Measurements from ENCODE around the gene ZNF587B.
"Not testable (repeated sequence)": the region's sequence is repeated elsewhere in the genome, so short reads cannot be mapped to it uniquely, and the experiment has no call there.

Gene ZNF587B

DNA sequence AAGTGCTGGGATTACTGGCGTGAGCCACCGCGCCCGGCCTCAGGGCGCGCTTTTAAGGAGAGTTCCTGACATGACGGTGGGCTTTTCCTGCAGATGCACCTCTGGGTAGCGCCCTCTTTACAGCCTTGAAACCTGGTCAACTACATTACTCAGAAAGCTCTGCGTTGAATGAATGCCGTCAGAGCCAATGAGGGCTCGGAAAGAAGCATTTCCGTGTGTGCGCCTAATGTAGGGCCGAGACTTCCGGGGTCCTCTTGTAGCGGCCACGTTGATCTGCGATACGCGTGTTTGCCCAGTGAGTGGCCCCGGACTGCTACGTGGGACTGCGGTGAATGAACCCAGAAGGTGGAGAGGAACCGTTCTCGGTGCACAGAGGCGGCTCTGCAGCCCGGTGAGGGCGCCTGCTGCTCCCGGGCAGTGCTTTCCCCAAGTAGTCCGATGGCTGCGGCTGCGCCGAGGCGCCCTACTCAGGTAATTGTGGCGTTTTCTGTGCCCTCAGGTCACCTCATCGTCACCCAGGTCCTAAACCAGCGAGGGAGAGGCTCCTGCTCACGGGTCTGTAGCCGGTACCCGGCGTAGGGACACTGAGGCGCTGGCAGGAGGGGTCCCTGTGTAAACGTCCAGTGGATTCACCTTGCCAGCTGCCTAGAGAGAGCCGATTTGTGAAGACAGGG lies 10.5 kb upstream of the ZNF587B start:
- peak; percentile 51 for DNase-seq (ENCODE audit: low read depth)

DNA sequence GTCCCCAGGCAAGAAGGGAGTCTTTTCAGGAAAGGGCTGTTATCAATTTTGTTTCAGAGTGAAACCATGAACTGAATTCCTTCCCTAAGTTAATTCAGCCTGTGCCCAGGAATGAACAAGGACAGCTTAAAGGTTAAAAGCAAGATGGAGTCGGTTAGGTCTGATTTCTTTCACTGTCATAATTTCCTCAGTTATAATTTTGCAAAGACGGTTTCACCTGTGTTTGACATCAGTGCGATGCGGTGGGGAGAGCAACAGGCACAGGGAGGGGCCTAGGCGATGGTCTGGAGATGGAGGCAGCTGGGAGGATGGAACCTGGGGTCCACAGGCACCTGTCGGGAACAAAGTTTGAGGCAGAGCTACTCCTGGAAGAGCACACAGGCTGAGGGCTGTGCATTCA lies 9.5 kb upstream of the ZNF587B start:
- DNase-seq (ENCODE audit: low read depth) = no peak

DNA sequence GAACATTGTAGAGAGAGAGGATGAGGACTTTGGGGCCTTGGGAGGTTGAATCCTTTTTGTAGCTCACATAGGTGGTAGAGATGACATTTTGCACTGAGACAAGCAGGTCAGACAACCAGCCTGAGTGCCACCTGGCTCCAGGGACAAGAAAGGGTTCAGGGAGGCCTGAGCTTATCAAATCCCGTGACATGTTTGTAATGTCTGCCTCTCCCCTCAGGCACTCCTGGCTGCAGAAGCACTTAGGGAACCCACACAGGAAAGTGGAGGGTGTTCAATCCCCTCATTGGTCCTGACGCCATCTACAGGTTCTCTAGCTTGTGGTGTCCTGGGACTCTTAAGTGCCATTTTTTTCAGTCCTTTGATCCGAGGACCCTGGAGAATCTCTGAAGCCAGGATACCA lies 9.0 kb upstream of the ZNF587B start:
- not testable (repeated sequence) for DNase-seq (ENCODE audit: low read depth)

DNA sequence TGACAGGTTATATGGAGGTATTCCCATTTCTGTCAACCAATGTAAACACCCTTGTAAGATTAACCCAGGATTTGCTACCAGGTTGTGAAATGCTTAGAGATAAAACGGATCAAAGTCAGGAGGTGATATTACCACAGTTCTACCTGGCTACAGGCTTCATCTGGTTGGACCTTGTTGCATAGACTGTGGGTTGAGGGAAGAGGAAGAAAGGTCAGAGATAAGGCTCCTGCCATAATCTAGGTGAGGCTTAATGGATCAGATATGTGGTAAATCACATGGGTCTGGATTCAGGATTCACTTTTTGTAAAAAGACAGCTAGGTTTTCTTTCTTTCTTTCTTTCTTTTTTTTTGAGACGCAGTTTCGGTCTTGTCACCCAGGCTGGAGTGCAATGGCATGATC lies 8.6 kb upstream of the ZNF587B start:
- DNase-seq (ENCODE audit: low read depth) = not testable (repeated sequence)

GRCh38 chr19:57823155-57823554 lies 6.9 kb upstream of the ZNF587B start:
- not testable (repeated sequence) for DNase-seq (ENCODE audit: low read depth)

GRCh38 chr19:57823608-57824007 lies 6.5 kb upstream of the ZNF587B start:
- not testable (repeated sequence) for DNase-seq (ENCODE audit: low read depth)

- DNase-seq (ENCODE audit: low read depth) = no peak
Observed at GRCh38 chr19:57825511-57825910, 4.6 kb upstream of the ZNF587B start.

- no peak for DNase-seq (ENCODE audit: low read depth)
Observed at GRCh38 chr19:57829316-57829715, 783 bp upstream of the ZNF587B start.

- not testable (repeated sequence) for DNase-seq (ENCODE audit: low read depth)
Observed at GRCh38 chr19:57836991-57837390, 6.9 kb downstream of the ZNF587B start.

- DNase-seq (ENCODE audit: low read depth) = not testable (repeated sequence)
Observed at GRCh38 chr19:57838622-57839191, 8.6 kb downstream of the ZNF587B start.

DNA sequence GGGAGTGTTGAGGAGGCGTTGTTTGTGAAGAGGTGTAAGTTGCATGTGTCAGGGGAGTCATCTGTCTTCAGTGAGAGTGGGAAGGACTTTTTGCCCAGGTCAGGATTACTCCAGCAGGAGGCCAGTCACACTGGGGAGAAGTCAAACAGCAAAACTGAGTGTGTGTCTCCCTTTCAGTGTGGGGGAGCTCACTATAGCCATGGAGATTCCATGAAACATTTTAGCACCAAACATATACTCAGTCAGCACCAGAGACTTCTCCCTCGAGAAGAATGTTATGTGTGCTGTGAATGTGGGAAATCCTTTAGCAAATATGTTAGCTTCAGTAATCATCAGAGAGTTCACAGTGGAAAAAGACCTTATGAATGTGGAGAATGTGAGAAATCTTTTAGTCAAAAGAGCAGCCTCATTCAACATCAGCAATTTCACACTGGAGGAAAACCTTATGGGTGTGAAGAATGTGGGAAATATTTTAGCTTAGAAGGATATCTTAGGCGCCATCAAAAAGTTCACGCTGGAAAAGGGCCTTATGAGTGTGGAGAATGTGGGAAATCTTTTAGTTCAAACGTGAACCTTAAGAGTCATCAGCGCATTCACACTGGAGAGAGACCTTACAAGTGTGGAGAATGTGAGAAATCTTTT lies 11.1 kb downstream of the ZNF587B start:
- DNase-seq (ENCODE audit: low read depth) = no peak

- not testable (repeated sequence) for DNase-seq (ENCODE audit: low read depth)
Observed at GRCh38 chr19:57847164-57847563, 17.1 kb downstream of the ZNF587B start.

DNA sequence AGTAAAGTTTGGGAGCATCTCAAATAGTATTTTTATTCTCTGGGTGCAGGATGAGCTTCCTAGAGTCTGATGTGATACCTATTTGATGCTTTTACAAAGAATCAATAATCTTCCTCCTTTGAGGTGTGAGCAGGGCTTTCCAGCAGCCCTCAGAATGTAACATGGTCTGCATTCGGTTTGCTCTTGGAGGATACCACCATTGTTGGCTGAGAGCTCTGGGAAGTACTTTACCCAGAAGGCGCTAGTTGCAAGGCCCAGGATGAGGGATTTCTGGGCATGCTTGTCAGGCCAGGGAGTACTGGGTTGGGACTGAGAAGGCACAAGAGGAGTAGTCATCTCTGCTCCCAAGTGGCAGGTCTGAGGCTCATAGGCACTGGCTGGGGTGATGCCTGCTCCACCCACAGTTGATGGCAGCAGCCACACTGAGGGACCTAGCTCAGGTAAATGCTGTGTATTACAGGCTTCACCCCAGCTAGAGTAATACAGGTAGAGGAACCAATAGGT lies 19.1 kb downstream of the ZNF587B start:
- DNase-seq (ENCODE audit: low read depth) = not testable (repeated sequence)

DNA sequence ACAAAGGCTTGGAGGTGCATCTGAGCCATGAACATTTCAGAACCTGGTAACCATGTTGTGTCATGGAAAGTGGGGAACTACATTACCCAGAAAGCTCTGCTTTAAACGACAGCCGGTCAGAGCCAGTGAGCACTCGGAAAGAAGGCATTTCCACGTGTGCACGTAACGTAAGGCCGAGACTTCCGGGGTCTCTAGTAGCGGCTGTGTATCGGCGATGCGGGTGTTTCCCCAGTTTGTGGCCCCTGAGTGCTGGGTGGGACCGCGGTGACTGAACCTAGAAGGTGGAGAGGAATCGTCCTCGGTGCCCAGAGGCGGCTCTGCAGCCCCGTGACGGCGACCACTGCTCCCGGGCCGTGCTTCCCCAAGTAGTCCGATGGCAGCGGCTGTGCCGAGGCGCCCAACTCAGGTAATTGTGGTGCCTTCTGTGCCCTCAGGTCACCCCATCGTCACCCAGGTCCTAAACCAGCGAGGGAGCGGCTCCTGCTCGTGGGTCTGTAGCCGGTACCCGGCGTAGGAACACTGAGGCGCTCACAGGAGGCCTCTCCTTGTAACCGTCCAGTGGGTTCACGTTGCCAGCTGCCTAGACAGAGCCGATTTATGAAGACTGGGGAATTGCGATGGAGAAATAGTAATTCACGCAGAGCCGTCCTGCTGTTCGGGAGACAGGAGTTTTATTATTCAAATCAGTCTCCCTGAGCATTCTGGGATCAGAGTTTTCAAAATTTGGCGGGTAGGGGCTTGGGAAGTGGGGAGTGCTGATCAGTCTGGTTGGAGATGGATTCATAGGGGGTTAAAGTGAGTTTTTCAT lies 19.8 kb downstream of the ZNF587B start, which contains the start of gene ZNF587:
Gene ZNF587 (plus strand): TSS at position 194 of the 808 bp plus-strand sequence. CDS start 180 bp downstream, at position 374.
- peak; percentile 59 for DNase-seq (ENCODE audit: low read depth)

DNA sequence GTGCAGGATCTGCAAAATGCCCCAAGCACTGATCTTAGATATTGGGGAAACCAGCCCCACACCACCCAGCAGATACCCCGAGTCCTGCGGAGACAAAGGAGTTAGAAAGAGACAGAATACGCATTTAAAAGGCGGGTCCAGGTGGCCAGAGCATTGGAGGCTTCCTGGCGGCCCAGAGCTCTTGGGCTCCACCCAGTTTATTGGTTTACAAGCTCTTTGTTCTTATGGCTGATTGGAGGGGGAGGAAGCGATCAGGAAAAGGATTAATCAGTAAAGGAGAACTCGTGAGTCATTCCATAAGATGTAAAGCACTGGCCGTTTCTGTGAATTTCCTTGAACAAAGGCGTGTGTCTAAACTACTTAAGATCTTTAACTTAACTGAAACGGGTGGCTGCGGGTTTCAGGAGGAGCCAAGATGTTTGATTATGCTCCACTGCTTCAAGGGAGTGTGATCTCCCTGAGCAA lies 20.5 kb downstream of the ZNF587B start:
- no peak for DNase-seq (ENCODE audit: low read depth)

DNA sequence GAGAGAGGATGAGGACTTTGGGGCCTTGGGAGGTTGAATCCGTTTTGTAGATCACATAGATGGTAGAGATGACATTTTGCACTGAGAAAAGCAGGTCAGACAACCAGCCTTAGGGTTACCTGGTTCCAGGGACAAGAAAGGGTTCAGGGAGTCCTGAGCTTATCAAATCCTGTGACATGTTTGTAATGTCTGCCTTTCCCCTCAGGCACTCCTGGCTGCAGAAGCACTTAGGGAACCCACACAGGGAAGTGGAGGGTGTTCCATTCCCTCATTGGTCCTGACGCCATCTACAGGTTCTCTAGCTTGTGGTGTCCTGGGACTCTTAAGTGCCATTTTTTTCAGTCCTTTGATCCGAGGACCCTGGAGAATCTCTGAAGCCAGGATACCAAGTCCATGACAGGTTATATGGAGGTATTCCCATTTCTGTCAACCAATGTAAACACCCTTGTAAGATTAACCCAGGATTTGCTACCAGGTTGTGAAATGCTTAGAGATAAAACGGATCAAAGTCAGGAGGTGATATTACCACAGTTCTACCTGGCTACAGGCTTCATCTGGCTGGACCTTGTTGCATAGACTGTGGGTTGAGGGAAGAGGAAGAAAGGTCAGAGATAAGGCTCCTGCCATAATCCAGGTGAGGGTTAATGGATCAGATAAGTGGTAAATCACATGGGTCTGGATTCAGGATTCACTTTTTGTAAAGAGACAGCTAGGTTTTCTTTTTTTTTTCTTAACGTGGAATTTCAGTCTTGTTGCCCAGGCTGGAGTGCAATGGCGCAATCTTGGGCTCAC lies 21.9 kb downstream of the ZNF587B start:
- DNase-seq (ENCODE audit: low read depth) = not testable (repeated sequence)

DNA sequence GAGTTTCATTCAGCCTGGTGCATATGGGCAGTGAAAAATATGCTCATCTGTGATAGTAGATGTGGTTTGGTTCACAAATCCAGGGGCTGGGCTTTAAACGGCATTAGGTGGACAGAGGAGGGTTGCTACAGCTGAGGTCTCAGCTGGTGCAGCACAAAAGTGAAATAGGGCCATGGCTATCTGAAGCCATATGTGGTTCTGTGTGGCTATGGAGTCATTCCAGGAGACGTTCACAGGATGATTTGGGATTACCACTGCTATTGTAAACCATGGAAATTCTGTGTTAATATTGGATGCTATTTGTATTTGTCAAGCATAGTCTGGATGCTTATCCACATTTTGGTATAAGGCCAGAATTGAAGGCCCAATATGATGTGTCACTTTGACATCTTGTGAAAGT lies 24.0 kb downstream of the ZNF587B start:
- not testable (repeated sequence) for DNase-seq (ENCODE audit: low read depth)

DNA sequence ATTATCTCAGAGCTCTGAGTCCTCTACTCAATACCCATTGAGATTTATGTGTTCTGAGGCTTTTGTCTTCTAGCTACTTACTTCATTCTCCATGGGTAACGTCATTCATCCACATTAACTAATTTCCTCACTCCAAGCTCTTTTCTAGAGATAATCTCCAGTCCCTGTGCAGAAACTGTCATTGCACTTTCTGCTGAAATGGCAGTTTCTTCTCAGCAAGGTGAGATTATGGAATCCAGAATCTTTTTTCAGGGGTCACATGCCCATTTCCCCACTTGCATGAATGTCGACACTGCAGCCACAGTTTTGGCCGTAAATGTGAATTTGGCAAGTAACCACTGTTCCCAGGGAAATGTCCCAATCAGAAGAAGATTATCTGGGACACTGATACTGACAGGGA lies 32.3 kb downstream of the ZNF587B start:
- DNase-seq (ENCODE audit: low read depth) = not testable (repeated sequence)

DNA sequence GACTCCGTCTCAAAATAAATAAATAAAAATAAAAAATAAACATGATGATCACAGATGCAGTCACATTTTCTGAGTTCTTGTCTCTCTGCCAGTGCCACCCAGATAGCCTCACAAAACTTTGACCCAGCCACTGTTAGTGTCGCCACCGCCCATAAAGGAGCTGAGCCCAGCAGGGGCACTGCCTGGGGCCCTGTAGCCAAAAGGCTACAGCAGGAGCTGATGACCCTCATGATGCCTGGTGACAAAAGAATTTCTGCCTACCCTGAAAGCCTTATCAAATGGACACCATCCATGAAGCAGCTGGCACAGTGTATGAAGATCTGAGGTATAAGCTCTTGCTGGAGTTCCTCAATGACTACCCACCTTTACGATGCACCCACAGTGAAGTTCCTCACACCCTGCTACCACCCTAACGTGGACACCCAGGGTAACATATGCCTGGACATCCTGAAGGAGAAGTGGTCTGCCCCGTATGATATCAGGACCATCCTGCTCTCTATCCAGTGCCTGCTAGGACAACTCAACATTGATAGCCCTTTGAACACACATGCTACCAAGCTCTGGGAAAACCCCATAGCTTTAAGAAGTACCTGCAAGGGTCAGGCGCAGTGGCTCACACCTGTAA lies 37.9 kb downstream of the ZNF587B start:
- DNase-seq (ENCODE audit: low read depth) = no peak

DNA sequence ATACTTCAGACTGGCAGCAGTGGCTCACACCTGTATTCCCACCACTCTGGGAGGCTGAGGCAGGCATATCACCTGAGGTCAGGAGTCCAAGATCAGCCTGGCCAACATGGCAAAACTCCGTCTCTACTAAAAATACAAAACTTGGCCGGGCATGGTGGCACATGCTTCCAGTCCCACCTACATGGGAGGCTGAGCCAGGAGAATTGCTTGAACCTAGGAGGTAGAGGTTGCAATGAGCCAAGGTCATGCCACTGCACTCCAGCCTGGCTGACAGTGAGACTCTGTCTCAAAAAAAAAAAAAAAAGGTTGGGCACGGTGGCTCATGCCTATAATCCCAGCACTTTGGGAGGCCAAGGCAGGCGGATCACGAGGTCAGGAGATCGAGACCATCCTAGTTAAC lies 39.6 kb downstream of the ZNF587B start:
- not testable (repeated sequence) for DNase-seq (ENCODE audit: low read depth)

DNA sequence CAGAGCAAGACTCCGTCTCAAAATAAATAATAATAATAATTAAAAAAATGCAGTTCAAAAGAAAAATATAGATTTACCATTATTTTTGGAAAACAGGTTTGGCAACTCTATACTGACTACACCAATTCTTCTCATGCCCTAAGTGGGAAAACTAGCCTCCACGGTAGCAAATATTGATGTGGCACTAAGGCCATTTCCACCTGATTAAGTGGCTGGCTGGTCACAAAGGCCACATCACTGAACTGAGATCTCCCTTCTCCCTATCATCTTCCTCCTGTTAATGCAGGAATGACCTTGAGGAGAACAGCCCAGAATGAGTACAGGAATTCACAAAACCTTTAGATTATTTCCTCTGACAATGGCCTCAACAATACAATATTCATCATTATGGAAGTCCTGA lies 40.1 kb downstream of the ZNF587B start:
- no peak for DNase-seq (ENCODE audit: low read depth)

All from stimulated activated CD8-positive, alpha-beta memory T cell treated with anti-CD3 and anti-CD28 coated beads, Interleukin-15, amount 100 ng/mL, for 1 hour (primary cell).